Astrocyte (in vitro differentiated cells and primary cell): ENCODE results near the gene IGF1R.

Source experiments
- EZH2 ChIP-seq: IDR thresholded peaks from 2 replicates; pipeline ENCODE4 v1.6.1; 2012; ENCODE audit warnings: mild to moderate bottlenecking, low read length, inconsistent platforms; ENCODE audit not compliant: insufficient read depth
- TF ChIP-seq, protein P1 (sequence below): IDR thresholded peaks from 2 replicates; pipeline ENCODE4 v1.5.1; 2011; ENCODE audit warnings: low read depth, mild to moderate bottlenecking, inconsistent platforms, low read length, moderate library complexity; ENCODE audit not compliant: insufficient read depth

DNA sequence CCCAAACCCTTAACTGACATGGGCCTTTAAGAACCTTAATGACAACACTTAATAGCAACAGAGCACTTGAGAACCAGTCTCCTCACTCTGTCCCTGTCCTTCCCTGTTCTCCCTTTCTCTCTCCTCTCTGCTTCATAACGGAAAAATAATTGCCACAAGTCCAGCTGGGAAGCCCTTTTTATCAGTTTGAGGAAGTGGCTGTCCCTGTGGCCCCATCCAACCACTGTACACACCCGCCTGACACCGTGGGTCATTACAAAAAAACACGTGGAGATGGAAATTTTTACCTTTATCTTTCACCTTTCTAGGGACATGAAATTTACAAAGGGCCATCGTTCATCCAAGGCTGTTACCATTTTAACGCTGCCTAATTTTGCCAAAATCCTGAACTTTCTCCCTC lies 309.3 kb downstream of the IGF1R start:
- TF ChIP-seq, protein P1, sequence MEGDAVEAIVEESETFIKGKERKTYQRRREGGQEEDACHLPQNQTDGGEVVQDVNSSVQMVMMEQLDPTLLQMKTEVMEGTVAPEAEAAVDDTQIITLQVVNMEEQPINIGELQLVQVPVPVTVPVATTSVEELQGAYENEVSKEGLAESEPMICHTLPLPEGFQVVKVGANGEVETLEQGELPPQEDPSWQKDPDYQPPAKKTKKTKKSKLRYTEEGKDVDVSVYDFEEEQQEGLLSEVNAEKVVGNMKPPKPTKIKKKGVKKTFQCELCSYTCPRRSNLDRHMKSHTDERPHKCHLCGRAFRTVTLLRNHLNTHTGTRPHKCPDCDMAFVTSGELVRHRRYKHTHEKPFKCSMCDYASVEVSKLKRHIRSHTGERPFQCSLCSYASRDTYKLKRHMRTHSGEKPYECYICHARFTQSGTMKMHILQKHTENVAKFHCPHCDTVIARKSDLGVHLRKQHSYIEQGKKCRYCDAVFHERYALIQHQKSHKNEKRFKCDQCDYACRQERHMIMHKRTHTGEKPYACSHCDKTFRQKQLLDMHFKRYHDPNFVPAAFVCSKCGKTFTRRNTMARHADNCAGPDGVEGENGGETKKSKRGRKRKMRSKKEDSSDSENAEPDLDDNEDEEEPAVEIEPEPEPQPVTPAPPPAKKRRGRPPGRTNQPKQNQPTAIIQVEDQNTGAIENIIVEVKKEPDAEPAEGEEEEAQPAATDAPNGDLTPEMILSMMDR, result no peak
- no peak for TF ChIP-seq EZH2
